GM06990 (cell line): ENCODE results near the gene ATXN7L1.
"Not testable (repeated sequence)": the region's sequence is repeated elsewhere in the genome, so short reads cannot be mapped to it uniquely, and the experiment has no call there.

Source experiments
- DNase-seq: peaks from one replicate; pipeline ENCODE4 v3.0.0-alpha.2; 2011; ENCODE audit not compliant: insufficient read length; ENCODE audit errors: extremely low read depth
- H3K27me3 ChIP-seq: replicated peaks from 2 replicates; pipeline ENCODE4 v1.6.0; 2011; ENCODE audit warnings: low read length; ENCODE audit not compliant: control insufficient read depth, insufficient read depth
- H3K36me3 ChIP-seq: 2 replicates; pipeline ENCODE4 v1.5.1; 2011; ENCODE audit warnings: low read length; ENCODE audit not compliant: control insufficient read depth, insufficient read depth
- H3K4me3 ChIP-seq: replicated peaks from 2 replicates; pipeline ENCODE4 v1.5.1; 2011; ENCODE audit warnings: low read depth, mild to moderate bottlenecking, control low read depth, low read length
- CTCF ChIP-seq: IDR thresholded peaks from 2 replicates; pipeline ENCODE4 v1.5.1; 2011; ENCODE audit warnings: low read length, control low read depth, mild to moderate bottlenecking, inconsistent platforms; ENCODE audit not compliant: insufficient read depth, poor library complexity, severe bottlenecking

The ATXN7L1 gene

DNA sequence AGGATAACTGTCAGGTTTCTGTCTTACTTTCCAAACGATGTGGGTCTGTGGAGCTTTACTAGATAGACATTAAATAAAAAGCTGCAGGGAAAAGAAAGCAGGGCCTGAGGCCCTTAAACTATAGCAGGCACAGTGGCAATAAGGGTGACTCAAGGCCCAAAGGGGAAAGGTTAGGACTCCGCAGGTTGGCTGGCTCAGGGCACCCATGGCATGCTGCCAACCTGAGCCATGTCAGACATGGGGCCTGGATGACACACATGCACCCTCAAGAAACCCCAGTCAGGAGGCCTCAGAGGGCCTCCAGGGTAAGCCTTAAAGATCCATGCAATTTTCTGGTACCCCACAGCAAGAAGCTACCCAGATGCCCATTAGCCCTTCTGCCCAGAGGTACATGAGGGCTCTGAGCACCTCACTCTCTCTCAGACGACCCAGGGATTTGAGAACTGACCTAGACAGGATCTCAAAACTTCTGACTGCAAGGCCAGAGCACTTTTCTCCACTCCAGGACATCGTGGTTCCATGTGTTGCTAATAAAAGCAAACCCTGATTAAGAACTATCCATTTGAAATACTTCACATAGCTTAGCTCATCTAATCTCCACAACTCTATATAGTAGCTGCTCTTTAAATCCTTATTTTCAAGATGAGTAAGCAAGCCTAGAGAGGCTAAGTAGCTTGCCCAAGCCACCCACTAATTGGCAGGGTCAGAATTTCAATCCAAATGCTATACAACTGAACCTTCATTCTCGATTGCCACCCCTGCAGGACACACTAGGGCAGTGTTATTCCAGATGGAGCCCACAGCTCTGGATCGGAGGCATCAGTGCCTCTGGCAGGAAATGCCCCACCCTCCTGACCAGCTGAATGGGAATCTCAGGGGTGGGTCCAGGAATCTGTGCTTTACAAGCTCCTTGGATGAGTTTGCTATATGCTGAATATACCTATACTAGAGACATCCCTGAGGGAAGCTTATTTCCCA lies 162.6 kb downstream of the ATXN7L1 start:
- H3K27me3 ChIP-seq = no peaks in the 10 kb centered on the region
- H3K4me3 ChIP-seq = no peak overlapping the region
- H3K36me3 ChIP-seq = no peaks in the 10 kb centered on the region
- no peak for DNase-seq
- TF ChIP-seq CTCF = no peak

GRCh38 chr7:105712877-105713276 lies 163.5 kb downstream of the ATXN7L1 start:
- H3K27me3 ChIP-seq = no peaks in the 10 kb centered on the region
- no peak for DNase-seq
- TF ChIP-seq CTCF = no peak

GRCh38 chr7:105711726-105712402 lies 164.5 kb downstream of the ATXN7L1 start:
- TF ChIP-seq CTCF = no peak
- no peak for DNase-seq
- no peaks in the 10 kb centered on the region for H3K27me3 ChIP-seq
- H3K36me3 ChIP-seq = no peaks in the 10 kb centered on the region
- no peak overlapping the region for H3K4me3 ChIP-seq

More at GRCh38 chr7:105712877-105713276, 163.5 kb downstream of the ATXN7L1 start:
- H3K4me3 ChIP-seq = no peak overlapping the region
- H3K36me3 ChIP-seq = no peaks in the 10 kb centered on the region

- H3K4me3 ChIP-seq, DNase-seq, H3K27me3 ChIP-seq, H3K36me3 ChIP-seq: not testable (repeated sequence)
Observed at GRCh38 chr7:105710720-105711119, 165.7 kb downstream of the ATXN7L1 start.

DNA sequence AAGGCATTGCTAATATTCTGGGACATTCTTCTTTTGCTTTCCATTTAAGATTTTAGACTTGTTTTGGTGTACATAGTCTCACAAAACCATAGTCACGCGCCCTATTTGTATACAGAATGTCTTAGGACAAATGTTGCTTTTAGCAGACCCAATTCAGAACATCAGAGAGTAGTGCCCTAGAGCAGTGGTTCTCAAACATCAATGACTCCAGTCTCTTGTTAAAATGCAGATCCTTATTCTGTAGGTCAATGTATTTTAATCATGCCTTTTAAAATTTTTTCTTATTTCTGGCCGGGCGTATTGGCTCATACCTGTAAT lies 167.7 kb downstream of the ATXN7L1 start:
- no peak for TF ChIP-seq CTCF

DNA sequence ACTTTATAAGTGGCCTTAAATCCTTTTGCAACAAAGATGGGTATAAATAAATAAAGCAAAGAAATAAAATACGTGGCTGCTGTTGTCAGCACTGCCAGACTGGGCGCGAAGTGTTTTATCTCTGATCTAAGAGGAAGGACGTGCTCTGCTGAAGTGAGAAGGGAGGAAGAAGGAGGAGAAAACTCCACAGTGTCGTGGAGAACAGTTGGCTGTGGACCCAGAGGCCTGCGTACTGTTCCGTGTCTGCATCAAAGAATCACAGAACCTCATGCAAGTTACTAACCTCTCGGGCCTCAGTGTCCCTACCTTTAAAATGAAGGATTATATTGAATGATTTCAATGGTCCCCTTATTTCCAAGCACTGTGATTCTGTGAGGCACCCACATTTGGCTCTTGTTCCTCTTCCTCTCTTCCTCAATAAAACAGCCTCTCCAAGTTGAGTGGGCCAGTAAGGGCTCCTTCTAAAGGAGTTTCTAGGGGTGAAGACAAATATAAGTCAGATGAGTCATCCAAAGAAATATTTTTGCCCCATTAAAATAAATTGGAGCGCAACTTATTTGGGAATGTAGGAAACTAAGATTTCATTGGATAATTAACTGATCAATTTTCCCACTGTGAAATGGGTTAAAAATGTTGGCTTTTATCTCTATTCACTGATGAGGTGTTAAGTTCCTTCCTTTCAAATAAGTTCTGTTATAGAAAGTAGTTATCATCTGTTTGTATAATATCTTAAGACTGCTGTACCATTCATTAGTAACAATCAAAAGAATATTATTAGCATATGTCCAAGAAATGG lies 168.2 kb downstream of the ATXN7L1 start:
- no peaks in the 10 kb centered on the region for H3K36me3 ChIP-seq
- TF ChIP-seq CTCF = no peak
- H3K4me3 ChIP-seq = no peak overlapping the region
- no peak for DNase-seq
- no peaks in the 10 kb centered on the region for H3K27me3 ChIP-seq

More for the DNA sequence above, 167.7 kb downstream of the ATXN7L1 start:
- H3K4me3 ChIP-seq = no peak overlapping the region
- no peaks in the 10 kb centered on the region for H3K36me3 ChIP-seq
- no peak for DNase-seq
- no peaks in the 10 kb centered on the region for H3K27me3 ChIP-seq
